Activated CD8-positive, alpha-beta memory T cell treated with anti-CD3 and anti-CD28 coated beads, Interleukin-2, amount 50 U/mL, for 48 hours (primary cell): ENCODE results near the gene SAV1.
"Not testable (repeated sequence)": the region's sequence is repeated elsewhere in the genome, so short reads cannot be mapped to it uniquely, and the experiment has no call there.

Experiments
- DNase-seq: peaks from one replicate; pipeline ENCODE4 v3.0.0-alpha.2; 2020

SAV1 gene

GRCh38 chr14:50664579-50664978 is 3.5 kb downstream of the SAV1 start:
- DNase-seq = not testable (repeated sequence)

GRCh38 chr14:50659327-50659974 is 8.7 kb downstream of the SAV1 start:
- DNase-seq = no peak

GRCh38 chr14:50658203-50658602 is 9.9 kb downstream of the SAV1 start:
- DNase-seq = no peak

GRCh38 chr14:50657753-50658152 is 10.4 kb downstream of the SAV1 start:
- no peak for DNase-seq

GRCh38 chr14:50656776-50657175 is 11.3 kb downstream of the SAV1 start:
- DNase-seq = no peak

- DNase-seq = no peak
These were observed 18.4 kb downstream of the SAV1 start for GRCh38 chr14:50649691-50650090.

- DNase-seq = no peak
These were observed 20.4 kb downstream of the SAV1 start for GRCh38 chr14:50647753-50648152.

GRCh38 chr14:50647282-50647681 is 20.8 kb downstream of the SAV1 start:
- DNase-seq = no peak

GRCh38 chr14:50635141-50635540 is 33.0 kb downstream of the SAV1 start:
- DNase-seq = no peak

GRCh38 chr14:50633954-50634353 is 34.2 kb downstream of the SAV1 start:
- no peak for DNase-seq

- no peak for DNase-seq
These were observed 36.7 kb downstream of the SAV1 start for GRCh38 chr14:50631408-50631821.

GRCh38 chr14:50624947-50625346 is 43.2 kb downstream of the SAV1 start:
- DNase-seq = not testable (repeated sequence)

GRCh38 chr14:50624447-50624846 is 43.7 kb downstream of the SAV1 start:
- no peak for DNase-seq

GRCh38 chr14:50622978-50623377 is 45.1 kb downstream of the SAV1 start:
- DNase-seq = no peak

- DNase-seq = no peak
These were observed 47.8 kb downstream of the SAV1 start for GRCh38 chr14:50620341-50620740.

- DNase-seq = no peak
These were observed 48.5 kb downstream of the SAV1 start for GRCh38 chr14:50619569-50620141.

- DNase-seq = no peak
These were observed 51.8 kb downstream of the SAV1 start for GRCh38 chr14:50616275-50616674.

GRCh38 chr14:50615552-50615951 is 52.6 kb downstream of the SAV1 start:
- DNase-seq = no peak

- DNase-seq = no peak
These were observed 53.0 kb downstream of the SAV1 start for GRCh38 chr14:50615056-50615455.

GRCh38 chr14:50612806-50613205 is 55.3 kb downstream of the SAV1 start:
- no peak for DNase-seq

- DNase-seq = no peak
These were observed 57.6 kb downstream of the SAV1 start for GRCh38 chr14:50610465-50610864.

GRCh38 chr14:50608302-50608851 is 59.7 kb downstream of the SAV1 start:
- no peak for DNase-seq

- DNase-seq = no peak
These were observed 60.3 kb downstream of the SAV1 start for GRCh38 chr14:50607761-50608160.

- peak; percentile 58 for DNase-seq
These were observed 60.9 kb downstream of the SAV1 start for GRCh38 chr14:50607181-50607580.

GRCh38 chr14:50606468-50606867 is 61.6 kb downstream of the SAV1 start:
- DNase-seq = no peak
